ELR (cell line): ENCODE measurements around the gene GLCE.
"Not testable (repeated sequence)": the region's sequence is repeated elsewhere in the genome, so short reads cannot be mapped to it uniquely, and the experiment has no call there.

ENCODE experiments used
- DNase-seq: peaks from one replicate; pipeline ENCODE4 v3.0.0-alpha.2; 2015; ENCODE audit warnings: low read depth

Gene GLCE

GRCh38 chr15:69161079-69161877 is 843 bp downstream of the GLCE start:
- peak; percentile 53 for DNase-seq

- no peak for DNase-seq
Measured at GRCh38 chr15:69161878-69162213, 1.4 kb downstream of the GLCE start.

- no peak for DNase-seq
Measured at GRCh38 chr15:69163141-69163669, 2.8 kb downstream of the GLCE start.

- DNase-seq: peak; percentile 86
Measured at GRCh38 chr15:69164807-69165636, 4.6 kb downstream of the GLCE start.

GRCh38 chr15:69165637-69166025 is 5.2 kb downstream of the GLCE start:
- no peak for DNase-seq

- no peak for DNase-seq
Measured at GRCh38 chr15:69167218-69167846, 6.9 kb downstream of the GLCE start.

GRCh38 chr15:69168361-69168760 is 7.9 kb downstream of the GLCE start:
- DNase-seq: not testable (repeated sequence)

- not testable (repeated sequence) for DNase-seq
Measured at GRCh38 chr15:69169540-69169939, 9.1 kb downstream of the GLCE start.

GRCh38 chr15:69170597-69170996 is 10.2 kb downstream of the GLCE start:
- no peak for DNase-seq

- DNase-seq: no peak
Measured at GRCh38 chr15:69172847-69173246, 12.4 kb downstream of the GLCE start.

- DNase-seq: no peak
Measured at GRCh38 chr15:69175536-69175935, 15.1 kb downstream of the GLCE start.

- no peak for DNase-seq
Measured at GRCh38 chr15:69181424-69181823, 21.0 kb downstream of the GLCE start.

GRCh38 chr15:69185216-69185615 is 24.8 kb downstream of the GLCE start:
- no peak for DNase-seq

- no peak for DNase-seq
Measured at GRCh38 chr15:69185706-69186105, 25.3 kb downstream of the GLCE start.

- no peak for DNase-seq
Measured at GRCh38 chr15:69189157-69189556, 28.7 kb downstream of the GLCE start.

GRCh38 chr15:69190091-69190490 is 29.7 kb downstream of the GLCE start:
- no peak for DNase-seq

- no peak for DNase-seq
Measured at GRCh38 chr15:69190504-69190903, 30.1 kb downstream of the GLCE start.

- DNase-seq: peak; percentile 59
Measured at GRCh38 chr15:69194025-69194827, 33.8 kb downstream of the GLCE start.

- DNase-seq: no peak
Measured at GRCh38 chr15:69194854-69195253, 34.4 kb downstream of the GLCE start.

- DNase-seq: no peak
Measured at GRCh38 chr15:69200832-69201745, 40.7 kb downstream of the GLCE start.

- no peak for DNase-seq
Measured at GRCh38 chr15:69206079-69206478, 45.6 kb downstream of the GLCE start.
